PFSK-1 (cell line): ENCODE data around the gene KCNIP4.

ENCODE experiments used
- POLR2AphosphoS5 ChIP-seq: IDR thresholded peaks from 2 replicates; pipeline ENCODE4 v1.6.1; 2012; ENCODE audit warnings: low read depth, mild to moderate bottlenecking, control low read depth, low read length, moderate library complexity
- REST ChIP-seq, 2 experiments: IDR thresholded peaks; 2 replicates each; pipeline versions ENCODE4 v1.6.1 to v1.8.0; 2011 to 2012; ENCODE audit warnings: low read depth in 2 of 2, low read length in 2 of 2, control low read depth in 1 of 2, inconsistent platforms in 1 of 2, mild to moderate bottlenecking in 1 of 2, moderate library complexity in 1 of 2; ENCODE audit not compliant: insufficient read depth in 1 of 2
- TAF1 ChIP-seq: IDR thresholded peaks from 2 replicates; pipeline ENCODE4 v1.6.1; 2012; ENCODE audit warnings: low read length, control low read depth, borderline replicate concordance; ENCODE audit not compliant: insufficient read depth

- TF ChIP-seq REST (IDR thresholded peaks at IDR 0.05; ENCODE audit: insufficient read depth in 1 of 2, low read depth in 2 of 2, low read length in 2 of 2) (no peak), TAF1 (no peak), POLR2AphosphoS5 (no peak)
Measured at GRCh38 chr4:21083413-21083812, 865.2 kb downstream of the KCNIP4 start.
